Measurements from ENCODE around the gene IFNK.

IFNK gene

GRCh38 chr9:27539479-27540441 is 15.7 kb downstream of the IFNK start:
- no peak for DNase-seq

- DNase-seq = no peak
Measured at GRCh38 chr9:27540502-27540901, 16.4 kb downstream of the IFNK start.

GRCh38 chr9:27541740-27542139 is 17.6 kb downstream of the IFNK start:
- no peak for DNase-seq

- no peak for DNase-seq
Measured at GRCh38 chr9:27542508-27542907, 18.4 kb downstream of the IFNK start.

GRCh38 chr9:27545471-27545870 is 21.4 kb downstream of the IFNK start:
- no peak for DNase-seq

GRCh38 chr9:27548055-27548741 is 24.1 kb downstream of the IFNK start:
- DNase-seq = peak; percentile 7

GRCh38 chr9:27549196-27549755 is 25.2 kb downstream of the IFNK start:
- DNase-seq = no peak

- no peak for DNase-seq
Measured at GRCh38 chr9:27554712-27555111, 30.6 kb downstream of the IFNK start.

GRCh38 chr9:27556470-27556869 is 32.4 kb downstream of the IFNK start:
- DNase-seq = no peak

GRCh38 chr9:27558307-27558706 is 34.2 kb downstream of the IFNK start:
- DNase-seq = no peak

- DNase-seq = no peak
Measured at GRCh38 chr9:27560457-27560856, 36.4 kb downstream of the IFNK start.

- DNase-seq = no peak
Measured at GRCh38 chr9:27561685-27562084, 37.6 kb downstream of the IFNK start.

- no peak for DNase-seq
Measured at GRCh38 chr9:27563738-27564430, 39.8 kb downstream of the IFNK start.

GRCh38 chr9:27564670-27565069 is 40.6 kb downstream of the IFNK start:
- no peak for DNase-seq

GRCh38 chr9:27565696-27566095 is 41.6 kb downstream of the IFNK start:
- no peak for DNase-seq

- no peak for DNase-seq
Measured at GRCh38 chr9:27566118-27566517, 42.0 kb downstream of the IFNK start.

GRCh38 chr9:27569406-27569805 is 45.3 kb downstream of the IFNK start:
- no peak for DNase-seq

GRCh38 chr9:27571011-27571410 is 46.9 kb downstream of the IFNK start:
- no peak for DNase-seq

GRCh38 chr9:27572061-27572460 is 48.0 kb downstream of the IFNK start:
- no peak for DNase-seq

GRCh38 chr9:27572566-27572917 is 48.5 kb downstream of the IFNK start:
- no peak for DNase-seq

GRCh38 chr9:27572918-27573633 is 49.0 kb downstream of the IFNK start, which contains the start of gene C9orf72:
Gene C9orf72 (minus strand): TSS chr9:27573481. CDS start chr9:27567120, 6,361 bp downstream.
- peak; percentile 72 for DNase-seq
